ENCODE data around the gene ZBED2.

ZBED2 gene

GRCh38 chr3:111571907-111572460, 23.2 kb downstream of the ZBED2 start:
- Histone ChIP-seq H3K27me3 (ENCODE audit: insufficient read depth, low read length) (no peaks in the 10 kb centered on the region), H2BK120ac (ENCODE audit: insufficient read depth, low read length, poor library complexity) (no peak overlapping the region), H2AFZ (ENCODE audit: insufficient read depth, low read length, poor library complexity) (no peak overlapping the region), H3K18ac (ENCODE audit: low read length) (no peak overlapping the region), H3K23ac (ENCODE audit: low read length) (no peak overlapping the region), H3K4me3 (ENCODE audit: low read depth, low read length) (no peak overlapping the region), H3K79me1 (ENCODE audit: low read length) (no peaks in the 10 kb centered on the region), H2BK12ac (ENCODE audit: low read length) (no peak overlapping the region), H3K27ac (ENCODE audit: low read depth, low read length) (no peak overlapping the region), H3K9ac (ENCODE audit: low read length) (no peak overlapping the region), H3K4me2 (ENCODE audit: low read length) (no peak overlapping the region), H3K4ac (ENCODE audit: low read depth, low read length) (no peak overlapping the region), H2AK5ac (ENCODE audit: low read length) (no peak overlapping the region), H3K36me3 (ENCODE audit: control insufficient read depth in 1 of 2, insufficient read depth in 2 of 2, low read length in 2 of 2) (no peaks in the 10 kb centered on the region), H3K9me3 (ENCODE audit: insufficient read depth, low read depth, low read length) (no peaks in the 10 kb centered on the region), H2BK5ac (ENCODE audit: low read depth, low read length, poor library complexity) (no peak overlapping the region), H3K14ac (ENCODE audit: low read length) (no peak overlapping the region), H4K91ac (ENCODE audit: low read depth, low read length) (no peak overlapping the region), H4K8ac (ENCODE audit: low read depth, low read length) (no peak overlapping the region), H3K4me1 (ENCODE audit: control insufficient read depth in 1 of 2, insufficient read depth in 2 of 2, low read length in 2 of 2) (no peaks in the 10 kb centered on the region), H4K12ac (ENCODE audit: low read depth, low read length) (no peak overlapping the region), H3K79me2 (ENCODE audit: control insufficient read depth, insufficient read depth, low read length, poor library complexity) (no peaks in the 10 kb centered on the region)
- no CpG with 5 or more reads among the region's 6 CpGs for WGBS (ENCODE audit: extremely low coverage, insufficient coverage, insufficient read length)
- no peak for DNase-seq

GRCh38 chr3:111571282-111571681, 23.9 kb downstream of the ZBED2 start:
- Histone ChIP-seq H3K27ac (ENCODE audit: low read depth, low read length) (no peak overlapping the region), H2BK12ac (ENCODE audit: low read length) (no peak overlapping the region), H3K14ac (ENCODE audit: low read length) (no peak overlapping the region), H3K18ac (ENCODE audit: low read length) (no peak overlapping the region), H4K91ac (ENCODE audit: low read depth, low read length) (no peak overlapping the region), H3K27me3 (ENCODE audit: insufficient read depth, low read length) (no peaks in the 10 kb centered on the region), H3K79me1 (ENCODE audit: low read length) (no peaks in the 10 kb centered on the region), H2BK120ac (ENCODE audit: insufficient read depth, low read length, poor library complexity) (no peak overlapping the region), H3K4me3 (ENCODE audit: low read depth, low read length) (no peak overlapping the region), H3K9me3 (ENCODE audit: insufficient read depth, low read depth, low read length) (no peaks in the 10 kb centered on the region), H3K79me2 (ENCODE audit: control insufficient read depth, insufficient read depth, low read length, poor library complexity) (no peaks in the 10 kb centered on the region), H3K4ac (ENCODE audit: low read depth, low read length) (no peak overlapping the region), H3K4me1 (ENCODE audit: control insufficient read depth in 1 of 2, insufficient read depth in 2 of 2, low read length in 2 of 2) (no peaks in the 10 kb centered on the region), H4K8ac (ENCODE audit: low read depth, low read length) (no peak overlapping the region), H3K4me2 (ENCODE audit: low read length) (no peak overlapping the region), H3K9ac (ENCODE audit: low read length) (no peak overlapping the region), H4K12ac (ENCODE audit: low read depth, low read length) (no peak overlapping the region), H2AK5ac (ENCODE audit: low read length) (no peak overlapping the region), H2AFZ (ENCODE audit: insufficient read depth, low read length, poor library complexity) (no peak overlapping the region), H2BK5ac (ENCODE audit: low read depth, low read length, poor library complexity) (no peak overlapping the region), H3K23ac (ENCODE audit: low read length) (no peak overlapping the region), H3K36me3 (ENCODE audit: control insufficient read depth in 1 of 2, insufficient read depth in 2 of 2, low read length in 2 of 2) (no peaks in the 10 kb centered on the region)
- no CpG with 5 or more reads among the region's 1 CpG for WGBS (ENCODE audit: extremely low coverage, insufficient coverage, insufficient read length)
- DNase-seq: no peak

GRCh38 chr3:111570404-111571030, 24.6 kb downstream of the ZBED2 start:
- H4K12ac ChIP-seq (ENCODE audit: low read depth, low read length): no peak overlapping the region
- no peaks in the 10 kb centered on the region for H3K4me1 ChIP-seq (ENCODE audit: control insufficient read depth in 1 of 2, insufficient read depth in 2 of 2, low read length in 2 of 2)
- no peaks in the 10 kb centered on the region for H3K79me1 ChIP-seq (ENCODE audit: low read length)
- H2BK12ac ChIP-seq (ENCODE audit: low read length): no peak overlapping the region
- no peaks in the 10 kb centered on the region for H3K9me3 ChIP-seq (ENCODE audit: insufficient read depth, low read depth, low read length)
- H3K4ac ChIP-seq (ENCODE audit: low read depth, low read length): no peak overlapping the region
- H3K4me3 ChIP-seq (ENCODE audit: low read depth, low read length): no peak overlapping the region
- no peaks in the 10 kb centered on the region for H3K79me2 ChIP-seq (ENCODE audit: control insufficient read depth, insufficient read depth, low read length, poor library complexity)
- no peak overlapping the region for H4K91ac ChIP-seq (ENCODE audit: low read depth, low read length)
- no peak overlapping the region for H2BK5ac ChIP-seq (ENCODE audit: low read depth, low read length, poor library complexity)
- no peaks in the 10 kb centered on the region for H3K36me3 ChIP-seq (ENCODE audit: control insufficient read depth in 1 of 2, insufficient read depth in 2 of 2, low read length in 2 of 2)
- H3K27me3 ChIP-seq (ENCODE audit: insufficient read depth, low read length): no peaks in the 10 kb centered on the region
- no CpG with 5 or more reads among the region's 12 CpGs for WGBS (ENCODE audit: extremely low coverage, insufficient coverage, insufficient read length)
- no peak overlapping the region for H3K18ac ChIP-seq (ENCODE audit: low read length)
- no peak overlapping the region for H4K8ac ChIP-seq (ENCODE audit: low read depth, low read length)
- H2AFZ ChIP-seq (ENCODE audit: insufficient read depth, low read length, poor library complexity): no peak overlapping the region
- H3K14ac ChIP-seq (ENCODE audit: low read length): no peak overlapping the region
- no peak overlapping the region for H2AK5ac ChIP-seq (ENCODE audit: low read length)
- no peak for DNase-seq
- no peak overlapping the region for H3K4me2 ChIP-seq (ENCODE audit: low read length)
- no peak overlapping the region for H3K27ac ChIP-seq (ENCODE audit: low read depth, low read length)
- H3K23ac ChIP-seq (ENCODE audit: low read length): no peak overlapping the region
- H2BK120ac ChIP-seq (ENCODE audit: insufficient read depth, low read length, poor library complexity): no peak overlapping the region
- no peak overlapping the region for H3K9ac ChIP-seq (ENCODE audit: low read length)

GRCh38 chr3:111568911-111569310, 26.2 kb downstream of the ZBED2 start:
- Histone ChIP-seq H4K91ac (ENCODE audit: low read depth, low read length) (no peak overlapping the region), H3K23ac (ENCODE audit: low read length) (no peak overlapping the region), H2AFZ (ENCODE audit: insufficient read depth, low read length, poor library complexity) (no peak overlapping the region), H3K9ac (ENCODE audit: low read length) (no peak overlapping the region), H2BK120ac (ENCODE audit: insufficient read depth, low read length, poor library complexity) (no peak overlapping the region), H2AK5ac (ENCODE audit: low read length) (no peak overlapping the region), H3K79me1 (ENCODE audit: low read length) (no peaks in the 10 kb centered on the region), H2BK12ac (ENCODE audit: low read length) (no peak overlapping the region), H3K18ac (ENCODE audit: low read length) (no peak overlapping the region), H3K4me2 (ENCODE audit: low read length) (no peak overlapping the region), H3K4ac (ENCODE audit: low read depth, low read length) (no peak overlapping the region), H2BK5ac (ENCODE audit: low read depth, low read length, poor library complexity) (no peak overlapping the region), H3K4me1 (ENCODE audit: control insufficient read depth in 1 of 2, insufficient read depth in 2 of 2, low read length in 2 of 2) (no peaks in the 10 kb centered on the region), H4K8ac (ENCODE audit: low read depth, low read length) (no peak overlapping the region), H3K14ac (ENCODE audit: low read length) (no peak overlapping the region), H3K36me3 (ENCODE audit: control insufficient read depth in 1 of 2, insufficient read depth in 2 of 2, low read length in 2 of 2) (no peaks in the 10 kb centered on the region), H3K79me2 (ENCODE audit: control insufficient read depth, insufficient read depth, low read length, poor library complexity) (no peaks in the 10 kb centered on the region), H3K27ac (ENCODE audit: low read depth, low read length) (no peak overlapping the region), H3K4me3 (ENCODE audit: low read depth, low read length) (no peak overlapping the region), H3K27me3 (ENCODE audit: insufficient read depth, low read length) (no peaks in the 10 kb centered on the region), H3K9me3 (ENCODE audit: insufficient read depth, low read depth, low read length) (no peaks in the 10 kb centered on the region), H4K12ac (ENCODE audit: low read depth, low read length) (no peak overlapping the region)
- no peak for DNase-seq

Measured in trophoblast cell (in vitro differentiated cells and primary cell).